Kidney epithelial cell (primary cell): ENCODE measurements around the gene FXYD4. TPM values are rescaled to one million over a fixed set of nuclear protein-coding genes. Genes with fewer than 3 reads are reported as not detected.
A peak's percentile ranks its signal among the peaks of the same experiment; 100 is the strongest.
"Not testable (repeated sequence)": the region's sequence is repeated elsewhere in the genome, so short reads cannot be mapped to it uniquely, and the experiment has no call there.

Experiments
- DNase-seq: peaks from one replicate; pipeline ENCODE4 v3.0.0-alpha.2; 2010; ENCODE audit warnings: low read depth
- H3K27me3 ChIP-seq: 2 replicates; pipeline ENCODE4 v1.6.0; 2011; ENCODE audit warnings: low read length; ENCODE audit not compliant: control insufficient read depth, insufficient read depth
- H3K36me3 ChIP-seq: 2 replicates; pipeline ENCODE4 v1.5.1; 2011; ENCODE audit warnings: low read length; ENCODE audit not compliant: control insufficient read depth, insufficient read depth
- H3K4me3 ChIP-seq: 2 replicates; pipeline ENCODE4 v1.5.1; 2011; ENCODE audit warnings: low read depth, mild to moderate bottlenecking, control low read depth, low read length
- CTCF ChIP-seq: IDR thresholded peaks from 2 replicates; pipeline ENCODE4 v1.5.1; 2011; ENCODE audit warnings: mild to moderate bottlenecking, moderate library complexity, low read length, control low read depth, inconsistent platforms; ENCODE audit not compliant: insufficient read depth, poor library complexity, severe bottlenecking
- total RNA-seq: library from RNA; depleted of rRNA; stranded (reverse); fragments of >200 nt; gene quantifications from 2 replicates; pipeline ENCODE4 v1.2.3, GENCODE V29; 2015

FXYD4 gene
- total RNA-seq, 1 donor from 2014 or later: not detected

- H3K36me3 ChIP-seq: no peaks in the 10 kb centered on the region
- no peaks in the 10 kb centered on the region for H3K27me3 ChIP-seq
- H3K4me3 ChIP-seq: peak overlapping the region; percentile 45
- TF ChIP-seq CTCF: no peak
- DNase-seq: no peak
These were observed 49.7 kb downstream of the FXYD4 start for GRCh38 chr10:43421201-43421507.

GRCh38 chr10:43421519-43421918, 50.1 kb downstream of the FXYD4 start:
- H3K4me3 ChIP-seq: no peak overlapping the region
- no peaks in the 10 kb centered on the region for H3K27me3 ChIP-seq
- no peaks in the 10 kb centered on the region for H3K36me3 ChIP-seq
- no peak for TF ChIP-seq CTCF
- DNase-seq: no peak

GRCh38 chr10:43421944-43422343, 50.5 kb downstream of the FXYD4 start:
- not testable (repeated sequence) for H3K27me3 ChIP-seq, H3K4me3 ChIP-seq, DNase-seq, H3K36me3 ChIP-seq

- Histone ChIP-seq H3K4me3 (no peak overlapping the region), H3K36me3 (no peaks in the 10 kb centered on the region), H3K27me3 (no peaks in the 10 kb centered on the region)
- no peak for DNase-seq
- no peak for TF ChIP-seq CTCF
These were observed 53.0 kb downstream of the FXYD4 start for GRCh38 chr10:43424416-43424815.

Other genes starting within 250 kb of the FXYD4 start
- 16.0 and 17.3 TPM in 2 replicates for gene CSGALNACT2, start 233.2 kb upstream of the FXYD4 start, total RNA-seq
- 2.1 and 3.6 TPM in 2 replicates for gene RASGEF1A, start 104.6 kb upstream of the FXYD4 start, total RNA-seq
- gene HNRNPF, start 37.5 kb downstream of the FXYD4 start, total RNA-seq: 262 and 268 TPM in 2 replicates
- gene ZNF487, start 65.5 kb downstream of the FXYD4 start, total RNA-seq: 1.9 and 4.2 TPM in 2 replicates
- 7.3 and 8.4 TPM in 2 replicates for gene ZNF239, start 203.0 kb downstream of the FXYD4 start, total RNA-seq
- gene ZNF485, start 234.8 kb downstream of the FXYD4 start, total RNA-seq: 4.0 and 5.4 TPM in 2 replicates